ENCODE data around the gene KIN.

DNA sequence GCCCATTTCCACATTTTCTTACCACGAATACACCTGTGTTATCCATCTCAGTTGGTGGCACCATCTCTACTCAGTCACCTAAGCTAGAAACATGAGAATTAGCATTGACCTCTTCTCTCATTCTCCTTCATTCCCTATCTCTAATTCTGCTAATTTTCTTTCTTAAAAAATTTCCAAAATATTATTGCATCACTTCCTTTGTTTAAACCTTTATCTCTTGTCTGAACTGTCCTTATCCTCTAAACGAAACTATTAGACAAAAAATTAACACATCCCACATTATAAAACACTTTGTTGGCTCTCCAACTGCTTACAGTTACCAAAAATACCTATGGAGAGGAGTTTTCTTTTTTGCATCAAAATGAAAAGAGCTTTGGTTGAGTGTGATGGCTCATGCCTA lies 48.8 kb upstream of the KIN start:
- TF ChIP-seq, protein P1, sequence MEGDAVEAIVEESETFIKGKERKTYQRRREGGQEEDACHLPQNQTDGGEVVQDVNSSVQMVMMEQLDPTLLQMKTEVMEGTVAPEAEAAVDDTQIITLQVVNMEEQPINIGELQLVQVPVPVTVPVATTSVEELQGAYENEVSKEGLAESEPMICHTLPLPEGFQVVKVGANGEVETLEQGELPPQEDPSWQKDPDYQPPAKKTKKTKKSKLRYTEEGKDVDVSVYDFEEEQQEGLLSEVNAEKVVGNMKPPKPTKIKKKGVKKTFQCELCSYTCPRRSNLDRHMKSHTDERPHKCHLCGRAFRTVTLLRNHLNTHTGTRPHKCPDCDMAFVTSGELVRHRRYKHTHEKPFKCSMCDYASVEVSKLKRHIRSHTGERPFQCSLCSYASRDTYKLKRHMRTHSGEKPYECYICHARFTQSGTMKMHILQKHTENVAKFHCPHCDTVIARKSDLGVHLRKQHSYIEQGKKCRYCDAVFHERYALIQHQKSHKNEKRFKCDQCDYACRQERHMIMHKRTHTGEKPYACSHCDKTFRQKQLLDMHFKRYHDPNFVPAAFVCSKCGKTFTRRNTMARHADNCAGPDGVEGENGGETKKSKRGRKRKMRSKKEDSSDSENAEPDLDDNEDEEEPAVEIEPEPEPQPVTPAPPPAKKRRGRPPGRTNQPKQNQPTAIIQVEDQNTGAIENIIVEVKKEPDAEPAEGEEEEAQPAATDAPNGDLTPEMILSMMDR (IDR thresholded peaks at IDR 0.05): no peak
- no peak for TF ChIP-seq POLR2A (IDR thresholded peaks at IDR 0.05)

Data from heart left ventricle (tissue), 13 donors.